GM12865 (cell line): ENCODE data around the gene NME9.

ENCODE experiments used
- DNase-seq: peaks from one replicate; pipeline ENCODE4 v3.0.0; 2010; ENCODE audit warnings: low read depth
- H3K4me3 ChIP-seq: 2 replicates; pipeline ENCODE4 v1.5.1; 2011; ENCODE audit warnings: mild to moderate bottlenecking, low read depth, low read length, control low read depth
- TF ChIP-seq, protein P1 (sequence below): IDR thresholded peaks from 2 replicates; pipeline ENCODE4 v1.5.1; 2011; ENCODE audit warnings: low read length, control low read depth, low read depth, inconsistent platforms; ENCODE audit not compliant: insufficient read depth; ENCODE audit errors: missing control alignments

The NME9 gene

DNA sequence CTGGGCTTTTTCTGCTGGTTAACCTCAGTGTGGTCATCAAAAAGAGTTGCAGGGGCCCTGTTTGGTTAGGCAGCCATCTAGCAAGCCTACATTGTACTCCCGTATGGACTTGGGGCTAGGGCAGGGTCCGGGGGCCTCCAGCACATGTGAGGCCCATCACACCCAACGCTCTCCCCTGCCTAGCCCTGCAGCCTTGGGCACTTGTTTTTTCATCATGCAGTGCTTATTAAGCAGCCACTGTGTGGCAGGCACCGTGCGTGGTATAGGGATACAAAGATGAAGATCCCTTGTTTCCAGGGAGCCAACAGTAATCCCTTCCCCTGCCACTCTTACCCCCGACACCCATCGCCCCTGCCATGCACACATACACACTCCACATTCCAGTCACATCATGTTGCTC lies 32.9 kb upstream of the NME9 start:
- H3K4me3 ChIP-seq: no peak overlapping the region
- TF ChIP-seq, protein P1, sequence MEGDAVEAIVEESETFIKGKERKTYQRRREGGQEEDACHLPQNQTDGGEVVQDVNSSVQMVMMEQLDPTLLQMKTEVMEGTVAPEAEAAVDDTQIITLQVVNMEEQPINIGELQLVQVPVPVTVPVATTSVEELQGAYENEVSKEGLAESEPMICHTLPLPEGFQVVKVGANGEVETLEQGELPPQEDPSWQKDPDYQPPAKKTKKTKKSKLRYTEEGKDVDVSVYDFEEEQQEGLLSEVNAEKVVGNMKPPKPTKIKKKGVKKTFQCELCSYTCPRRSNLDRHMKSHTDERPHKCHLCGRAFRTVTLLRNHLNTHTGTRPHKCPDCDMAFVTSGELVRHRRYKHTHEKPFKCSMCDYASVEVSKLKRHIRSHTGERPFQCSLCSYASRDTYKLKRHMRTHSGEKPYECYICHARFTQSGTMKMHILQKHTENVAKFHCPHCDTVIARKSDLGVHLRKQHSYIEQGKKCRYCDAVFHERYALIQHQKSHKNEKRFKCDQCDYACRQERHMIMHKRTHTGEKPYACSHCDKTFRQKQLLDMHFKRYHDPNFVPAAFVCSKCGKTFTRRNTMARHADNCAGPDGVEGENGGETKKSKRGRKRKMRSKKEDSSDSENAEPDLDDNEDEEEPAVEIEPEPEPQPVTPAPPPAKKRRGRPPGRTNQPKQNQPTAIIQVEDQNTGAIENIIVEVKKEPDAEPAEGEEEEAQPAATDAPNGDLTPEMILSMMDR: no peak
- DNase-seq: no peak

DNA sequence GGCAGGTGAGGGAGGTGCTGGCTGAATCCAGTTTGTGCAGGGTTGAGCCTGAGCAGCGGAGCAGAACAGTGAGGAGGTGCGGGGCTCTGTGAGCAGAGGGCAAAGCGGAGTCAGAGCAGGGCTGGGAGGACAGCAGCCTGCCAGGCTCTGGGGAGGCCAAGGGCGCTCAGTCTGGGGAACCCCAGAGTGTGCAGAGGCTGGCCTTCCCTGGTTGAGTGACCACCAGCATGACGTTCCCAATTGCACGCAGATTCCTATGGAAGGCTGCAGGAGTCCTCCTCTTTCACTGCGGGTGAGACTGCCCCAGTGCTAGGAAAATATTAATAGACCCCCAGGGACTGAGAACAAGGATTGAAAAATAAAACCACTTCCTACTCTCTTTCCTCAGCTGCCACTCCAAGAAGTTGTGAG lies 31.9 kb upstream of the NME9 start:
- TF ChIP-seq, protein P1: no peak
- no peak for DNase-seq
- H3K4me3 ChIP-seq: no peak overlapping the region

DNA sequence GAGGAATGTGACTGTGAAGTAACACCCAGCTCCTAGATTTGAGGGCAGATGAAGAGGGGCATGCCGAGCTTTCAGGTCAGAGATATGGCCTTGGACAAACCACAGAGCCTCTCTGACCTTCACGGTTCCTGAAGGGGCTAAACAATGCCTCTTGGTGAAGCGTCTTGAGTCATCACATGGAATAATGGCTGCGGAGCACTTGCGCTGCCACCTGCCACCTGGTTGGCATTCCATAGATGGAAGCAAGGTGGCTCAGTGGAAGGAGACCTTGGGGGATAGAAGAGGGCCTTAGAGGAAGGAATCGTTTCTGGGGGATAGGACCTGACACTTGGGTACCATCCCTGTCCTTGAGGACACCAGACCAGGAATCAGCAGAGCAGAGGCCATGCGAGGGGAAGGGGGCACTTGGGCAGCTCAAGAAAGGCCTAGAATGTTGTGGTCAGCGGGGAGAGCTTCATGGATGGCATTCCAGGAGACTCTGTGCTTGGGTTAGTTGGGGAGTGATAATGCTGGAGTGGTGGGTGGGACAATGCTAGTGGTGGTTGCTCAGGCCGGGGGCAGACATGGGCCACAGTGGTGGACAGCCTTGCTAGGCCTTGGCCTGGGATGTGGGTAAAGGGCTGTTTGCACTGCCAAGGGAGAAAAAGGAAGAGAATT lies 31.3 kb upstream of the NME9 start:
- no peak for DNase-seq
- H3K4me3 ChIP-seq: no peak overlapping the region
- TF ChIP-seq, protein P1: no peak

DNA sequence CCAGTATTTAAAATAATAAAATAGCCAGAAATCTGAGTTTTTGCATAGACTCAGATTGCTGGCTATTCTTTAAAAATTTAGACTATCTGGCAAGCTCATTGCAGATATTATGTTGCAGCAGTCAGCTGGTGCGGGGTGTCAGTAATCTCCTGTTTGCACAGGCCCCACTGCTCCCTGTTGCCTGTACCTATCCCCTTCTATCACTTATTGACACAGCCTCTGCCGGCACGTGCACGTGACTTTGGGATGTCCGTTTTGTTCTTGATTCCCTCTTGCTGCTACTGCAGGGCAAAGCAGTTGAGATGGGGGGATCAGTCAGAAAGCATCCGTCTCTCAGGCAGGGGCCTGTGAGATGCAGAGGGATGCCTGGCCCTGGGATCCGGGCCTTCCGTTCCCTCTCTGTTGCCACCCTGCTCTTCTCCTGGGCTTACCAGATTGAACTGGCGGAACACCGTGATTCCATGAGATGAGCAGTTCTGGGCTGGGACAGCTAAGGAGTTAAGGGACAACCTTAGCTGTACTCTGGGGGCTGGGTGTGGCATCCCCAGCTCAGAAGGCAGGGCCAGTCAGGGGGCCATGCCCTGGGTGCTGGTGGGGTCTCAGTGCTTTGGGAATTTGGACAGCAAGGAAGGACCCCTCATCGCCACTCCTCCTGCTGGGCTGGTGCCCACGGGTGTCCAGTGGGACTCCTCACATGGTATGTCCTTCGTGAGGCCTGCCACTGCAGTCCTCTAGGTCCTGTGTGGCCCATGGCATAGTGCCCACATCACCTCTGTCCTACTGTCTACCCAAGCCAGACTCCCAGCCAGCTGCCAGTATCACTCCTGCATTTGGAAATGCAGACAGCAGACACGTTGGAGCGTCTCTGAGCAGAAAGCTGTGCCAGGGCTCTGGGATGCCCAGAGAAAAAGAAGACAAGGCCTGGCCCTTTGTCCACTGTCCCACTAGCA lies 30.5 kb upstream of the NME9 start:
- no peak overlapping the region for H3K4me3 ChIP-seq
- TF ChIP-seq, protein P1: no peak
- DNase-seq: no peak

DNA sequence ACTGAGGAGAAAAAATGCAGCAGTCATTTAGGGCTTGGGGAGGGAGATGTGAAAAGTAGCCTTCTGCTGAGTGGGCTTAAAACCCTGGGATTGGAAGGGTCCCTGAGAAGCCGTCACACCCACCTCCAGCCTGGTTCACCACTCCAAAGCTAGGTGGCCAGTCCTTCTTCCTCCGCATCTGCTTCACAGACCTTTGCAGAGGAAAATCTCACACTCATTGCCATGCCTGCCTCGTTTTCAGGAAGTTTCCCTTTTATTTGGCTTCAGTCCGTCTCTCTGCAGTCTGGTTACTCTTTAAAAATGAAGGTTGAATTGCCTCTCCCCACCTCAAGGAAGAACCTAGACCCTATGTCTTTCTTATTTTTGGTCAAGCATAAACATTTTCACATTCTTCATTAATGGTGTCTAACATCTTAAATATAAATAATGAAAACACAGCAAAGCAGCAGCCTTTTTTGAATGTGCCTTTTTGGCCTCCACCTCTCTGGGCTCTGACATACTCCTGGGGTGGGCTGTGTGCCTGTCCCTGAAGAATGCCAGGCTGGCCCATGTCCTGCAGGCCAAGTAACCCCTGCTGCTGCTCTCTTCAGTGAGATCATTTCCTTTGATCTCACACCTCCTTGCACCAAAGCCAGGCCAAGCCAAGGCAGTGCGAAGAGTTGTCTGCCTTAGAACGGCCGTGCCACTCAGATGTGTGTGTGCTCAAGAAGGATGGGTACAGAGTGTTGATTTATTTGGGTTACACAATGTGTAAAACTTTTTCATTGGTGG lies 29.7 kb upstream of the NME9 start:
- TF ChIP-seq, protein P1: no peak
- no peak overlapping the region for H3K4me3 ChIP-seq
- DNase-seq: no peak

DNA sequence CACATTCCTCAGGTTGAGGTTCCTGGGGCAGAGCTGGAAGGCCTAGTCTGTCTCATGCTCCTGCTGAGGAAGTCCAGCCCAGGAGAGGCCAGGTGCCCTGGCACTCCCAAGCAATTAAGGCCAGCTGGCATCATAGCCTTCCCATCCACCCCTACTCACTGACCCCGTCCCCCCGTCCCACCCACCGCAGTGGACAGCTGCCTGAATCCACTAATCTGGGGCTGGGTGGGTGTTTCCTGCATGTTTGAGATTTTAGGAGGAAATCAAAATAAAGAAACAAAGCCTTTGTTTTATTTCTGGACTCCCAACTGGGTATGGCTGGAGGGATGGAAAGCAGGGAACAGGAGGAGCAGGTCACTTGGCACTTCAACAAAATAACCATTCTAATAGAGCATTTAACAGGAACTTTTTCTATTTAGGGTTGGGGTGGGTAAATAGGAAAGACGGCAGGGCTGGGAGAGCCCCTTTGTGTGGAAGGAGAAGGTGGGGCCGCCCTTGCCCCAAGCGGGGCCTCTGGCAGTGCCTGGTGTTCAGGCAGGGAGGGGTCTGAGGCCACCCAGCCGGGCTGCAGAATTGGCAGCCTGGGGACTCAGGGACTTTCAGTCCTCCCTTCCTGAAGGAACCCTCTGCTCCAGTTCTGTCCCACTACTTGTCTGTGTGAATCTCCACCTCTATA lies 27.2 kb upstream of the NME9 start:
- no peak for DNase-seq
- TF ChIP-seq, protein P1: no peak
- no peak overlapping the region for H3K4me3 ChIP-seq
